Endodermal cell (in vitro differentiated cells): ENCODE measurements around the gene ZSCAN30. TPM values are rescaled to one million over a fixed set of nuclear protein-coding genes. Genes with fewer than 3 reads are reported as not detected.

Source experiments
- DNase-seq: peaks from one replicate; pipeline ENCODE4 v3.0.0-alpha.2; 2017
- H3K27ac ChIP-seq: 2 replicates; pipeline ENCODE4 v1.5.1; 2013; ENCODE audit warnings: mild to moderate bottlenecking, low read depth, low read length, moderate library complexity
- H3K27me3 ChIP-seq: 2 replicates; pipeline ENCODE4 v1.6.1; 2013; ENCODE audit warnings: mild to moderate bottlenecking, low read length, moderate library complexity; ENCODE audit not compliant: insufficient read depth, control insufficient read depth, poor library complexity, severe bottlenecking
- H3K36me3 ChIP-seq: 2 replicates; pipeline ENCODE4 v1.7.0; 2013; ENCODE audit warnings: mild to moderate bottlenecking, low read length, moderate library complexity; ENCODE audit not compliant: control insufficient read depth, insufficient read depth
- H3K4me1 ChIP-seq: one replicate; pipeline ENCODE4 v1.7.0; 2013; ENCODE audit warnings: low read length; ENCODE audit not compliant: control insufficient read depth, insufficient read depth
- H3K4me3 ChIP-seq: 2 replicates; pipeline ENCODE4 v1.5.1; 2013; ENCODE audit warnings: mild to moderate bottlenecking, low read length, moderate library complexity
- H3K9ac ChIP-seq: 2 replicates; pipeline ENCODE4 v1.6.1; 2013; ENCODE audit warnings: mild to moderate bottlenecking, low read length, moderate library complexity; ENCODE audit not compliant: poor library complexity, severe bottlenecking; ENCODE audit errors: extremely low read depth
- H3K9me3 ChIP-seq: 2 replicates; pipeline ENCODE4 v1.6.1; 2013; ENCODE audit warnings: mild to moderate bottlenecking, low read length, moderate library complexity; ENCODE audit not compliant: control insufficient read depth
- H3K27ac Mint-ChIP-seq: 2 replicates; pipeline ENCODE4 v1.8.0; 2020; ENCODE audit warnings: mixed read lengths
- H3K27me3 Mint-ChIP-seq: 2 replicates; pipeline ENCODE4 v1.8.0; 2021; ENCODE audit warnings: mild to moderate bottlenecking, mixed read lengths; ENCODE audit not compliant: insufficient read depth
- H3K36me3 Mint-ChIP-seq: 2 replicates; pipeline ENCODE4 v1.8.0; 2020; ENCODE audit warnings: low read depth, mixed read lengths
- H3K4me1 Mint-ChIP-seq: 2 replicates; pipeline ENCODE4 v1.8.0; 2020; ENCODE audit warnings: mixed read lengths
- H3K4me3 Mint-ChIP-seq: 2 replicates; pipeline ENCODE4 v1.8.0; 2020; ENCODE audit warnings: mild to moderate bottlenecking, moderate library complexity, mixed read lengths
- H3K9me3 Mint-ChIP-seq: 2 replicates; pipeline ENCODE4 v1.8.0; 2020; ENCODE audit warnings: mild to moderate bottlenecking, mixed read lengths
- CTCF ChIP-seq: fragments of 200-600 bp; sonication (generic); conservative IDR thresholded peaks from 2 replicates; pipeline ENCODE4 v1.5.0; 2021; ENCODE audit warnings: antibody characterized with exemption, mild to moderate bottlenecking
- WGBS, 2 experiments: methylation state at CpG; one replicate each; pipeline versions ENCODE4 v1.1.5 to v1.1.7; 2013; ENCODE audit warnings: missing lambda C conversion rate in 2 of 2, mixed read lengths in 1 of 2; ENCODE audit not compliant: insufficient coverage in 1 of 2, insufficient read length in 1 of 2; 5-methylcytosine and 5-hydroxymethylcytosine counted together
- total RNA-seq, 2 donors: library from RNA; stranded (reverse); fragmentation: NEBNext Ultra II Directional in 1 of 2; extraction: Animal tissue kit (Norgen Biotek cat#: 25700) in 1 of 2; gene quantifications; 2 replicates in 1 of 2; 3 replicates in 1 of 2; pipeline ENCODE4 v1.2.1, GENCODE V29; 2021

Gene ZSCAN30
- total RNA-seq, 2 donors from 2014 or later, result 20.1 to 29.6 TPM

GRCh38 chr18:35306588-35307250 is 16.7 kb upstream of the ZSCAN30 start:
- Mint-ChIP-seq H3K27me3 (no peaks in the 10 kb centered on the region), H3K27ac (no peak overlapping the region), H3K4me1 (no peaks in the 10 kb centered on the region), H3K36me3 (peaks cover 83% of the 10 kb centered on the region), H3K9me3 (peaks cover 92% of the 10 kb centered on the region), H3K4me3 (no peak overlapping the region)
- no peak overlapping the region for H3K9ac ChIP-seq
- H3K9me3 ChIP-seq, result peaks cover 81% of the 10 kb centered on the region
- H3K36me3 ChIP-seq, result peaks cover 81% of the 10 kb centered on the region
- WGBS, 2 experiments, result 93 to 100% methylated on average over 2 to 5 of the region's 5 CpGs
- DNase-seq, result no peak
- no peaks in the 10 kb centered on the region for H3K27me3 ChIP-seq
- no peak overlapping the region for H3K27ac ChIP-seq
- TF ChIP-seq CTCF, result no peak
- H3K4me3 ChIP-seq, result peak overlapping the region; percentile 71
- no peaks in the 10 kb centered on the region for H3K4me1 ChIP-seq

- H3K4me1 Mint-ChIP-seq, result no peaks in the 10 kb centered on the region
- no peaks in the 10 kb centered on the region for H3K27me3 Mint-ChIP-seq
- WGBS, 2 experiments, result 95 to 100% methylated on average over 4 of the region's 4 CpGs
- Histone ChIP-seq H3K9me3 (peaks cover 100% of the 10 kb centered on the region), H3K27ac (no peak overlapping the region), H3K9ac (no peak overlapping the region), H3K4me3 (no peak overlapping the region), H3K4me1 (no peaks in the 10 kb centered on the region), H3K27me3 (no peaks in the 10 kb centered on the region), H3K36me3 (peaks cover 96% of the 10 kb centered on the region)
- H3K9me3 Mint-ChIP-seq, result peaks cover 97% of the 10 kb centered on the region
- TF ChIP-seq CTCF, result no peak
- H3K27ac Mint-ChIP-seq, result no peak overlapping the region
- H3K4me3 Mint-ChIP-seq, result no peak overlapping the region
- H3K36me3 Mint-ChIP-seq, result peaks cover 98% of the 10 kb centered on the region
- no peak for DNase-seq
Measured at GRCh38 chr18:35303610-35304009, 13.6 kb upstream of the ZSCAN30 start.

GRCh38 chr18:35296060-35296459 is 6.0 kb upstream of the ZSCAN30 start:
- H3K4me1 Mint-ChIP-seq, result peaks cover 3% of the 10 kb centered on the region
- H3K9ac ChIP-seq, result no peak overlapping the region
- no peak overlapping the region for H3K27ac Mint-ChIP-seq
- peaks cover 79% of the 10 kb centered on the region for H3K36me3 ChIP-seq
- no peak overlapping the region for H3K4me3 Mint-ChIP-seq
- H3K4me3 ChIP-seq, result no peak overlapping the region
- 97 to 100% methylated on average over 2 of the region's 2 CpGs for WGBS, 2 experiments
- H3K4me1 ChIP-seq, result no peaks in the 10 kb centered on the region
- peaks cover 29% of the 10 kb centered on the region for H3K9me3 Mint-ChIP-seq
- H3K27ac ChIP-seq, result no peak overlapping the region
- H3K27me3 Mint-ChIP-seq, result no peaks in the 10 kb centered on the region
- no peak for TF ChIP-seq CTCF
- peaks cover 79% of the 10 kb centered on the region for H3K36me3 Mint-ChIP-seq
- peaks cover 37% of the 10 kb centered on the region for H3K9me3 ChIP-seq
- H3K27me3 ChIP-seq, result no peaks in the 10 kb centered on the region
- no peak for DNase-seq
